ENCODE results near the gene MTHFR. TPM values are rescaled to one million over a fixed set of nuclear protein-coding genes. Genes with fewer than 3 reads are reported as not detected.

Gene MTHFR
- total RNA-seq, 1 experiment from 2014 or later: 3.5 TPM

DNA sequence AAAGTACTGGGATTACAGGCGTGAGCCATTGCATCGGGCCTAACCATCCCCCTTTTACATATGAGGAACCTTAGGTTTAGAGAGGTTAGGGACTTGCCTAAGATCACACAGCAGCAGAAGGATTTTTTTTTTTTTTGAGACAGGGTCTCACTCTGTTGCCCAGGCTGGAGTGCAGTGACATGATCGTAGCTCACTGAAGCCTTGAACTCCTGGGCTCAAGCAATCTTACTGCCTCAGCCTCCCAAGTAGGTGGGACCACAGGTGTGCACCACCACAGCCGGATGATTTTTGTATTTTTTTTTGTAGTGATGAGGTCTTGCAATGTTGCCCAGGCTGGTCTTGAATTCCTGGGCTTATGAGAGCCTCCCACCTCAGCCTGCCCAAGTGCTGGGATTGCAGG is 46.0 kb downstream of the MTHFR start:
- DNase-seq (ENCODE audit: low spot score): no peak

GRCh38 chr1:11757047-11757446 is 48.7 kb downstream of the MTHFR start:
- no peak for DNase-seq (ENCODE audit: low spot score)

DNA sequence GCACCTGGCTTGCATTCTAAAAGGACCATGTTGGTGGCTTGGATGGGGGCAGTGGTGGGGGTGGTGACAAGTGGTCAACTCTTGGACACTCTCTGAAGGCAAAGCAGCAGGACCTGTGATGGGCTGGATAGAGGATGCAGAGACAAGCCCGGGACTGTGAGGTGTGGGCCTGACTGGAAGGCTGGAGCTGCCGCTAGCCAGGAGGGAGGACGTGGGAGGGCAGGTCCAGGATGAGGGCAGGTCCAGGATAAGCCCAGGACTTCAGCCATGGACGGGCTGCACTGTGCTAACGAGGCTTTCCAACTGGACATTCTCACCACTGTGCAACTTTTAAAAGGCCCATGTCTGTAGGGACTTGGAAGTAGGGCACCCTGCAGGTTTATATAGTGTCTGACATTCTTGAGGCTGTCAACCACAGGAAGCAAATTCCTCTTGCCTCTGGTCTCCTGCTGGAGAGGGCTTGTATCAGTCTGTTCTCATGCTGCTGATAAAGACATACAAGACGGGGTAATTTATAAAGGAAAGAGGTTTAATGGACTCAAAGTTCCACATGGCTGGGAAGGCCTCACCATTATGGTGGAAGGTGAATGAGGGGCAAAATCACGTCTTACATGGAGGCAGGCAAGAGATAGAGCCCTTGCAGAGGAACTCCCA is 52.1 kb downstream of the MTHFR start:
- peak; percentile 46 for DNase-seq (ENCODE audit: low spot score)

GRCh38 chr1:11752359-11753088 is 53.2 kb downstream of the MTHFR start:
- DNase-seq (ENCODE audit: low spot score): no peak

DNA sequence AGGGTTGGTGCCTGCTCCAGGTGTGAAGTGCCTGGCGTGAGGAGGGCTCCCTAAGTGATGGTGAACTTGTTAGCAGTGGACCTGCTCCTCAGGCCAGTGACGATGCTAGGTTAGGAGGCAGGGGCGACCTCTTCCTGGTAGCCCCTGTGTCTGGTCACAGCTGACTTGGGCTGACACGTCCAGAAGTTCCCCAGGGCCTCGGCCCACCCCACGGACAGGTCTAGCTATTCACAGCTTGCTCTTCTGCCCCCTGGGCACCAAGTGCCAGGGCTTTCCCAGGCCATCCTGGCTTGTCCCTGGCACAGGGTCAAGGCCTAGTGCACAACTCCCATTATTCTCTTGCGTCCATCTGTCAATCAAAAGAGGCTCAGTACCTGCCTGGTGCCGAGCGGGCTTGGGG is 54.7 kb downstream of the MTHFR start:
- no peak for DNase-seq (ENCODE audit: low spot score)

GRCh38 chr1:11749996-11750395 is 55.8 kb downstream of the MTHFR start:
- DNase-seq (ENCODE audit: low spot score): no peak

GRCh38 chr1:11749203-11749689 is 56.5 kb downstream of the MTHFR start:
- peak; percentile 52 for DNase-seq (ENCODE audit: low spot score)

GRCh38 chr1:11748294-11749202 is 57.2 kb downstream of the MTHFR start:
- no peak for DNase-seq (ENCODE audit: low spot score)

DNA sequence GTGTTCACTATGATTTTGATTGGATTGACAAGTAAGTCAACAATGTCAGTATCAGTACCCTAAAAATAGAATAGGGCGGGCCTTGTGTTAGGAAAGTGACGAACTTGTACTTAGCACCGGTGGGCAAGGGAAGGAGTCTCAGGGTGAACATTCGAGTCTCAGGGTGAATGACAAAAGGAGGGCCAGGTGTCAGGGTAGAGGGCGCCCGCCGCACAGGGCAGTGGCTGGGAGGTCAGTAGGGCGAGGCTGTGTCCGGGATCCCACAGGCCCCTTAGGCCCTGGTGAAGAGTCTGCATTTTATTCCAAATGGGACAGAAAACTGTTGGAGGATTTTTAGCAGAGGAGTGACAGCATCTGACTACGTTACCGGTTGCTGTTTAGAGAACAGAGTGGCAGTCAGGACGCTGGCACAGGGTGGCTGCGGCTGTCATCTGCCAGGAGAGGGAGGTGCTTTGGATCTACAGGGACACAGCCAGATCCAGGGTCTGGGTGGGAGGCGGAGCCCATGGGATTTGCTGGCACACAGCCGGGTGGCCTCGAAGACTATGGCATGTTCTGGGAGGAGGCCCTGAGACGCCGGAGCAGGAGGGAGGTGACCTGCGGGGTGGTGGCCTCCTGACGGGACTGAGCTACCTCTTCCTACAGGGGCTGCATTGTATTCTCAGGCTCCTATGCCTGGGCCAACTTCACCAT is 58.8 kb downstream of the MTHFR start:
- DNase-seq (ENCODE audit: low spot score): no peak

DNA sequence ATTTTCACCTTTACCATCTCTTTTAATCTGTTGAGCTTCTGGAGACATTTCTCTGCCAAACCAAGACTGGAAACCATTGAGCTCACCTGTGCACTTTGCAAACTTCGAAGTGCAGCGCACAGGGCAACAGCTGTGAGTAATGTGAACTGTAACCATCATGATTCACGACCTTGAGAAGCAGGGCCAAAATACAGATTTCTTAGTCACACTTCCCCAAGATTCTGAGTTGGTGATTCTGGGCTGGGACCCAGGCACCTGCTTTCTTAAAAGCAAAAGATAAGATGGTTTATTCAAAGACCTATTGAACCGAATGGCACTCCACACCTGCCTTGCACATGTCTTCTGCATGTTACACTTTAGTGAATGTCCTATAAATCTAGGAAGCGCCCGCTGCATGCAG is 59.7 kb downstream of the MTHFR start:
- peak; percentile 21 for DNase-seq (ENCODE audit: low spot score)

DNA sequence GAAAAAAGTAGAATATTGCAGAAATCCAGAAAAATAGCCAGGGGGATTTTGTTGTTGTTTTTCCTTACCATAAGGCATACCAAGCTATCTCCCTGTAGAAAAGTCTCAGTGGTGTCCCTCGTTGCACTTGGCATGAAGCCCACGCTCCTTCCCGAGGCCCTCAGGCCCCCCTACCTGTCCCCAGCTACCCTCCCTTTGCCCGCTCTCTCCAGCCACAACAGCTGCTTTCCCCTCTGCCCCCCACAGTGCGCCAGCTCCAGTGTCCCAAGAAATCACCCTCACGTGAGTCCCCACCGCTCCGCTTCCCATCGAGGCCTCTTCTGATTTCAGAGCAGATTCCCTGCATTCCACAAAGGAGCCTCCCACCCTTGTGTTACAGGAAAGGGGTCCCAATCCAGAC is 61.5 kb downstream of the MTHFR start:
- no peak for DNase-seq (ENCODE audit: low spot score)

DNA sequence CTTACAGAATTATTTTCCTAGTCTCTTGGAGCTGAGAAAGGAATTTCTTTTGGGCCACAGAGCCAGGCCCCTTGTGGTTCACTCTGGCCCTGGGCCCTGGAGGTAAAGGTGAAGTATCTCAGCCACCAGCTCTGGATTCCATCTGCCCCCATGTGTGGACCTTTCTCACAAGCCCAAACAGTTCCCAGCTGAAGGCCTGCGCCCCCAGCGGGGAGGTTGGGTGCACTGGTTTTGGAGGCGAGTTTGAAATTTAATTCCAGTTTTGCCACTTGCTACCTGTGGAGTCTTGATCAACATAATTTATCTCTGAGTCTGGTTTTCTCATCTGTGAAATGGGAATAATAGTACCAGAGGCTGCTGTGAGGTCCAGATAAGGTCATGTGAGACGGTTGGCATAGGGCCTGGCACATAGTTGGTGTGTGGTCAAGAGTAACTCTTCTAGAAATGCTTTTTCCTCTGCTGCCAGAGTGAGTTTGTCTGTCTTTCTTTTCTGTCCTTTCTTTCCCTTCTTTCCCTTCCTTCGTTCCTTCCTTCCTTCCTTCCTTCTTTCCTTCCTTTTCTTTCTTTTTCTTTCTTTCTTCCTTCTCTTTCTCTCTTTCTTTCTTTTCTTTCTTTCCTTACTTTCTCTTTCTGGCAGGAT is 63.7 kb downstream of the MTHFR start:
- DNase-seq (ENCODE audit: low spot score): no peak

- DNase-seq (ENCODE audit: low spot score): no peak
These were observed 64.3 kb downstream of the MTHFR start for GRCh38 chr1:11741482-11741881.

- DNase-seq (ENCODE audit: low spot score): no peak
These were observed 65.2 kb downstream of the MTHFR start for GRCh38 chr1:11740258-11741192.

DNA sequence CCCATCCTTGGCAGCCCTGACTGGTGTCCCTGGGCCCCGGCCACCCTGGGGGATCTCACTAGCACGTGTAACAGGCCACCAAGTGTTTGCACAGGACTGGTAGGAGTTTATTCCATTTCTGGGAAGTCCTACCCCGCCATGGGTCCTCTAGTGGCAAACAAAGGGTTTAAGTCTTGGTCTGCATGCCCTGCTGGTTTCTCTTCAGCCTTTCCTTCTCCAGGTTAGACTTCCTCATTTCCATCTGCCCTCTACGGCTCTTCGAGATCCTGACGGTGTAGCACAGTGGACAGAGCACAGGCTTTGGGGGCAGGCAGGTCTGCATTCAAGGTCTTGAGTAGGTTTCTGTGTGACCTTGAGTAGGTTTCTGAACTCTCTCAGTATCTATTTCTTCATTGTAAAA is 67.0 kb downstream of the MTHFR start:
- no peak for DNase-seq (ENCODE audit: low spot score)

DNA sequence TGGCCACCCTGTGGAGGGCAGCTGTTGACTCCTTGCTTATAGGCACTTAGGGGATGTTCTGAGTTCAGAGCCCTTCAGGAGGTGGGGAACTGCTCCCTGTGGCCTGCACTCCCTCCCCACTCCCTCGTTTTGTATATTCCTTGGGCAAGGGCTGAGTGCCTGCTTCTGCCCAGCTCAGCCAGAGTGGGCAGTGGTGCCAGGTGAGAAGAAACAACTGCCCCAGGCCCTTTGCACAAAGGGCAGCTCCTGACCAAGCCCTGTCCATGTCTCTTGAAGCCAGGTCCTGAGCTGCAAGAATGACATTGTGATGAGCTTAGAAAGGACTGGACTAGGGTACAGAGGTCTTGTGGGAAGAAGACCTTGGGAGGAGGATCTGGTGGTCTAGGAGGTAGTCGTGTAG is 67.7 kb downstream of the MTHFR start:
- no peak for DNase-seq (ENCODE audit: low spot score)

- DNase-seq (ENCODE audit: low spot score): peak; percentile 17
These were observed 68.8 kb downstream of the MTHFR start for GRCh38 chr1:11736746-11737639.

- peak; percentile 70 for DNase-seq (ENCODE audit: low spot score)
These were observed 69.7 kb downstream of the MTHFR start, which contains the start of gene AGTRAP for GRCh38 chr1:11735854-11736745. TSS of gene AGTRAP (plus strand) at chr1:11736136. CDS start at chr1:11736209, 73 bp downstream.

Measured in A172 (cell line).